Fibroblast of lung (primary cell): ENCODE results near the gene NOM1. TPM values are rescaled to one million over a fixed set of nuclear protein-coding genes. Genes with fewer than 3 reads are reported as not detected.

Experiments
- DNase-seq, 2 donors: peaks; one replicate each; pipeline versions ENCODE4 v3.0.0 to v3.0.0-alpha.2; 2010; ENCODE audit warnings: low read depth in 2 of 2
- H2AFZ ChIP-seq: 2 replicates; pipeline ENCODE4 v1.5.1; 2012; ENCODE audit warnings: low read length, control low read depth, inconsistent platforms
- H3K27ac ChIP-seq: 2 replicates; pipeline ENCODE4 v1.5.1; 2011; ENCODE audit warnings: low read length, control low read depth; ENCODE audit not compliant: insufficient read depth
- H3K27me3 ChIP-seq: 2 replicates; pipeline ENCODE4 v1.5.1; 2011; ENCODE audit warnings: mild to moderate bottlenecking, low read length; ENCODE audit not compliant: control insufficient read depth, insufficient read depth
- H3K36me3 ChIP-seq: 2 replicates; pipeline ENCODE4 v1.5.1; 2011; ENCODE audit warnings: low read length; ENCODE audit not compliant: control insufficient read depth, insufficient read depth
- H3K4me1 ChIP-seq: 2 replicates; pipeline ENCODE4 v1.5.1; 2011; ENCODE audit warnings: low read length; ENCODE audit not compliant: control insufficient read depth, insufficient read depth; ENCODE audit errors: extremely low read depth
- H3K4me2 ChIP-seq: 2 replicates; pipeline ENCODE4 v1.5.1; 2011; ENCODE audit warnings: low read length, control low read depth; ENCODE audit not compliant: insufficient read depth; ENCODE audit errors: extremely low read depth
- H3K4me3 ChIP-seq, 4 experiments: fragments of 200-600 bp in 1 of 4; sonication (generic) in 1 of 4; replicated peaks in 1 of 4; 2 replicates each; pipeline ENCODE4 v1.5.1; 2011 to 2016; ENCODE audit warnings: low read length in 4 of 4, low read depth in 3 of 4, mild to moderate bottlenecking in 3 of 4, control low read depth in 2 of 4, inconsistent platforms in 1 of 4, mixed read lengths in 1 of 4; ENCODE audit not compliant: insufficient read depth in 1 of 4; ENCODE audit errors: control extremely low read depth in 1 of 4
- H3K79me2 ChIP-seq: 2 replicates; pipeline ENCODE4 v1.5.1; 2012; ENCODE audit warnings: mild to moderate bottlenecking, low read length, inconsistent platforms; ENCODE audit not compliant: control insufficient read depth, insufficient read depth
- H3K9ac ChIP-seq: 2 replicates; pipeline ENCODE4 v1.5.1; 2011; ENCODE audit warnings: mild to moderate bottlenecking, low read length, control low read depth; ENCODE audit not compliant: insufficient read depth
- H3K9me3 ChIP-seq: 2 replicates; pipeline ENCODE4 v1.5.1; 2012; ENCODE audit warnings: low read depth, low read length; ENCODE audit not compliant: control insufficient read depth, insufficient read depth
- H4K20me1 ChIP-seq: 2 replicates; pipeline ENCODE4 v1.5.1; 2011; ENCODE audit warnings: low read length; ENCODE audit not compliant: control insufficient read depth, insufficient read depth; ENCODE audit errors: extremely low read depth
- EZH2 ChIP-seq: IDR thresholded peaks from 2 replicates; pipeline ENCODE4 v1.5.1; 2012; ENCODE audit warnings: low read length, control low read depth, mild to moderate bottlenecking; ENCODE audit errors: missing control alignments
- polyA plus RNA-seq, 2 donors: library from polyadenylated mRNA; depleted of rRNA in 1 of 2; stranded (reverse) in 1 of 2; unstranded in 1 of 2; fragments of >200 nt; gene quantifications; 2 replicates each; pipeline ENCODE4 v1.2.1, GENCODE V29; 2011 to 2012; ENCODE audit warnings: missing spikeins in 1 of 2
- total RNA-seq: library from RNA; depleted of rRNA; stranded (reverse); fragments of >200 nt; gene quantifications from 2 replicates; pipeline ENCODE4 v1.2.1, GENCODE V29; 2014
- TF ChIP-seq, protein P1 (sequence below), 2 donors: IDR thresholded peaks in 1 of 2; conservative IDR thresholded peaks in 1 of 2; 1 replicate in 1 of 2; 2 replicates in 1 of 2; pipeline ENCODE4 v1.5.1; 2011 to 2012; ENCODE audit warnings: low read length in 2 of 2, control low read depth in 1 of 2, inconsistent platforms in 1 of 2, low read depth in 1 of 2, mild to moderate bottlenecking in 1 of 2

Gene NOM1
- total and polyA plus RNA-seq, 2 donors (not counting 1 experiment from before 2014, with no cell fraction given), result 5.6 to 13.9 TPM

DNA sequence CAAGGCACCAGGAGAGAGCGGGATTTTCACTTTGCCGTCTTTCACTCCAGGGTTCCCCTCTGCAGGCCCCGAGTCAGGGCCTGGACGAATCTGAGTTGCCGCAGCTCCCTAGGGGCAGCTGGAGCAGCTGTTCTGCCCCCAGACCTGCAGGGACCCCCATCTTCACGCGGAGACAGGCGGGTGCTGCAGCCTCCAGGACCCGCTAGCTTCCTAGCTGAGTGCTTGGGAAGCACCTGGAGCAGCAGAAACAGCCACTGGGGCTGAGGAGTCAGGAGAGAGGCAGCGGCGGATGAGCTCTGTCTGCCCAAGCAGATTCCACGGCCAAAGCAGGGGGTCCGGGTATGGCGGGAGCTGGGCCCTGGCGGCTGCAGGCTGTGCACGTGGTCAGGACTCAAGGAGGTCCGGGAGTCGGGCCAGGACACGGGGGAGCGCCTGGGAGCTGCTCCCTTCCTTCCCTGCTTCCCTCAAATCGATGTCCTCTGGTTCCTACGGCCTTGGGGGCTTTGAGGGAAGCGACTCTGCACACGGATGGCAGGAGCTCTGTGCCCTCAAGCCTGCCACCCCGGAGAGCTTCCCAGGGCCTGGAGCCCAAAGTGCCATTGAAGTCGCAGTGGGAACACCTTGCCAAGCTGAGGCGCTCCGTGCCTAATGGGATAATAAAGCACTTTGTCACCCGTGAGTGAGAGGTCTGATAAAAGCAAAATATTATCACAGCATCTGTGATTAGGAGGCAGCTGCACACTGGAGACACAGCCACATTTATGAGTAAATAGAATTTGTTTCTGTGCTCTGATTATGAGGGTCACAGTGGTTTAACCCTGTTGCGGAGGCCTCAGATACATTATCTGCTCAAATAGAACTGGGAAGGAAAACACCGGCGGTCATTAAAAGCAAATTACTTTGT, 43.8 kb downstream of the NOM1 start:
- Histone ChIP-seq H3K27ac (no peak overlapping the region), H2AFZ (no peak overlapping the region), H3K9ac (no peak overlapping the region), H3K4me1 (no peaks in the 10 kb centered on the region), H3K36me3 (no peaks in the 10 kb centered on the region), H3K27me3 (peaks cover 16% of the 10 kb centered on the region), H3K9me3 (no peaks in the 10 kb centered on the region), H3K4me2 (no peak overlapping the region), H3K4me3 (no peak overlapping the region), H4K20me1 (no peaks in the 10 kb centered on the region), H3K79me2 (no peaks in the 10 kb centered on the region)
- peak in 1 of 2 donors; percentile 14 for DNase-seq
- TF ChIP-seq EZH2, result no peak
- TF ChIP-seq, protein P1, sequence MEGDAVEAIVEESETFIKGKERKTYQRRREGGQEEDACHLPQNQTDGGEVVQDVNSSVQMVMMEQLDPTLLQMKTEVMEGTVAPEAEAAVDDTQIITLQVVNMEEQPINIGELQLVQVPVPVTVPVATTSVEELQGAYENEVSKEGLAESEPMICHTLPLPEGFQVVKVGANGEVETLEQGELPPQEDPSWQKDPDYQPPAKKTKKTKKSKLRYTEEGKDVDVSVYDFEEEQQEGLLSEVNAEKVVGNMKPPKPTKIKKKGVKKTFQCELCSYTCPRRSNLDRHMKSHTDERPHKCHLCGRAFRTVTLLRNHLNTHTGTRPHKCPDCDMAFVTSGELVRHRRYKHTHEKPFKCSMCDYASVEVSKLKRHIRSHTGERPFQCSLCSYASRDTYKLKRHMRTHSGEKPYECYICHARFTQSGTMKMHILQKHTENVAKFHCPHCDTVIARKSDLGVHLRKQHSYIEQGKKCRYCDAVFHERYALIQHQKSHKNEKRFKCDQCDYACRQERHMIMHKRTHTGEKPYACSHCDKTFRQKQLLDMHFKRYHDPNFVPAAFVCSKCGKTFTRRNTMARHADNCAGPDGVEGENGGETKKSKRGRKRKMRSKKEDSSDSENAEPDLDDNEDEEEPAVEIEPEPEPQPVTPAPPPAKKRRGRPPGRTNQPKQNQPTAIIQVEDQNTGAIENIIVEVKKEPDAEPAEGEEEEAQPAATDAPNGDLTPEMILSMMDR (conservative IDR thresholded peaks at IDR 0.05 in 1 of 2, IDR thresholded peaks at IDR 0.05 in 1 of 2; ENCODE audit: low read depth in 1 of 2, low read length in 2 of 2), result no peak

DNA sequence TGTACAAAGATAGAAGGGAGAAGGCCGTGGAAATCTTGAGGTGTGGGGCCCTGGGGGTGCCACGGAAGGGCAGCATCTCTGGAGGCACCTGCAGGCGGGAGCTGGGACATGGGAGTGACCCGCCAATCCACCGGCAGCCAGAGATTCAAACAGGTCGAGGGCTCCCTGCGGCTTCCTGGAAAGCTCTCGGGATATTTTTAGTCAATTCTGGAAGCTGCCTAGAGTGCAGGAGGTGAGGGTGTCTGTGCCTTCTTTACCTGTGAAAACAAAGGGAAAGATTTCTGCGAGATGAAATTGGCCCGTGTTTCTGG, 44.4 kb downstream of the NOM1 start:
- H4K20me1 ChIP-seq, result no peaks in the 10 kb centered on the region
- no peaks in the 10 kb centered on the region for H3K36me3 ChIP-seq
- peaks cover 17% of the 10 kb centered on the region for H3K27me3 ChIP-seq
- H2AFZ ChIP-seq, result no peak overlapping the region
- no peak overlapping the region for H3K9ac ChIP-seq
- no peak overlapping the region for H3K27ac ChIP-seq
- H3K4me2 ChIP-seq, result no peak overlapping the region
- no peak for DNase-seq
- no peaks in the 10 kb centered on the region for H3K9me3 ChIP-seq
- no peaks in the 10 kb centered on the region for H3K79me2 ChIP-seq
- no peaks in the 10 kb centered on the region for H3K4me1 ChIP-seq
- no peak for TF ChIP-seq EZH2
- TF ChIP-seq, protein P1 (conservative IDR thresholded peaks at IDR 0.05 in 1 of 2, IDR thresholded peaks at IDR 0.05 in 1 of 2; ENCODE audit: low read depth in 1 of 2, low read length in 2 of 2), result no peak
- no peak overlapping the region for H3K4me3 ChIP-seq

DNA sequence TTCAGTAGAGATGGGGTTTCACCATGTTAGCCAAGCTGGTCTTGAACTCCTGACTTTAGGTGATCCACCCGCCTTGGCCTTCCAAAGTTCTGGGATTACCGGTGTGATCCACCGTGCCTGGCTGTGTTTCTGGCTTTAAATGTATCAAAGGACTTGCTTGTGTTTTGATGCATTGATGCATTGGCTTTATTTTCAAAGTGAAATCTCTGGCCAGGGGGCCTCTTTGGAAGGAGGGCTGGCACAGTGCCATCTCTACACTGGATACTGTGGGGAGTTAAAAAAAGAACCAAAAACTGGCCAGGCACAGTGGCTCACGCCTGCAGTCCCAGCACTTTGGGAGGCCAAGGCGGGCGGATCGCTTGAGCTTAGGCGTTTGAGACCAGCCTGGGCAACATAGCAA, 44.9 kb downstream of the NOM1 start:
- H3K4me1 ChIP-seq, result no peaks in the 10 kb centered on the region
- H2AFZ ChIP-seq, result no peak overlapping the region
- no peak overlapping the region for H3K4me3 ChIP-seq
- H3K36me3 ChIP-seq, result no peaks in the 10 kb centered on the region
- no peaks in the 10 kb centered on the region for H3K79me2 ChIP-seq
- H3K4me2 ChIP-seq, result no peak overlapping the region
- no peak for TF ChIP-seq EZH2
- TF ChIP-seq, protein P1 (conservative IDR thresholded peaks at IDR 0.05 in 1 of 2, IDR thresholded peaks at IDR 0.05 in 1 of 2; ENCODE audit: low read depth in 1 of 2, low read length in 2 of 2), result no peak
- H4K20me1 ChIP-seq, result no peaks in the 10 kb centered on the region
- H3K27ac ChIP-seq, result no peak overlapping the region
- no peak for DNase-seq
- H3K27me3 ChIP-seq, result peaks cover 22% of the 10 kb centered on the region
- no peaks in the 10 kb centered on the region for H3K9me3 ChIP-seq
- no peak overlapping the region for H3K9ac ChIP-seq
